Measurements from ENCODE around the gene PCSK1N.

DNA sequence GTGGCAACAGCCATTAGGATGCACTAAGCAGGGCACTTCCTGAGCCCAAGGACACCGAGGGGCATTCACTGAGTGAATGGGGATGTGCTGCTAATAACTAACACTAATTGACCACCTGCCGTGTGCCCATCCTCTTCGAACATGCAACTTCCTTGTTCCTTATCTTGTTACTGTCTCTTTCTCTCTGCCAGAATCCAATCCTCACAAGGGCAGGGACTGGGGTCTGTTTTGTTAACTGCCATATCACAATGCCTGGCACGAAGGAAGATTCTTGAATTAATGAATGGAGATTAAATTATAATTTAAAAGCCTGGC is 7.8 kb downstream of the PCSK1N start:
- TF ChIP-seq TAF1 (IDR thresholded peaks at IDR 0.05; ENCODE audit: low read depth, low read length) (no peak), POLR2AphosphoS5 (IDR thresholded peaks at IDR 0.05; ENCODE audit: low read depth, low read length) (no peak), POLR2A (IDR thresholded peaks at IDR 0.05; ENCODE audit: low read depth, low read length) (no peak), PAX5 (IDR thresholded peaks at IDR 0.05; ENCODE audit: insufficient read depth, low read length, severe bottlenecking) (no peak), POU2F2 (IDR thresholded peaks at IDR 0.05; ENCODE audit: low read depth, low read length) (no peak), SPI1 (IDR thresholded peaks at IDR 0.05; ENCODE audit: low read depth, low read length) (no peak)

Measured in GM12891 (cell line).